Progenitor cell of endocrine pancreas (in vitro differentiated cells): ENCODE results near the gene B2M. TPM values are rescaled to one million over a fixed set of nuclear protein-coding genes. Genes with fewer than 3 reads are reported as not detected.

Source experiments
- DNase-seq: peaks from one replicate; pipeline ENCODE4 v3.0.0; 2021; ENCODE audit warnings: low spot score; ENCODE audit not compliant: unreplicated experiment
- H3K27ac Mint-ChIP-seq: 2 replicates; pipeline ENCODE4 v1.8.0; 2021; ENCODE audit warnings: mild to moderate bottlenecking, moderate library complexity, mixed read lengths
- H3K27me3 Mint-ChIP-seq: 2 replicates; pipeline ENCODE4 v1.8.0; 2021; ENCODE audit warnings: mixed read lengths
- H3K36me3 Mint-ChIP-seq: 2 replicates; pipeline ENCODE4 v1.8.0; 2022; ENCODE audit warnings: mixed read lengths; ENCODE audit not compliant: insufficient read depth
- H3K4me1 Mint-ChIP-seq: 2 replicates; pipeline ENCODE4 v1.8.0; 2021; ENCODE audit warnings: low read depth, mixed read lengths
- H3K4me3 Mint-ChIP-seq: 2 replicates; pipeline ENCODE4 v1.8.0; 2021; ENCODE audit warnings: low read depth, mild to moderate bottlenecking, moderate library complexity, mixed read lengths
- H3K9me3 Mint-ChIP-seq: 2 replicates; pipeline ENCODE4 v1.8.0; 2021; ENCODE audit warnings: low read depth, mixed read lengths
- total RNA-seq: library from RNA; stranded (reverse); gene quantifications from 2 replicates; pipeline ENCODE4 v1.2.1, GENCODE V29; 2021
- TF ChIP-seq, protein P1 (sequence below): fragments of 200-600 bp; sonication (generic); IDR thresholded peaks from one replicate; pipeline ENCODE4 v1.5.0; 2021; ENCODE audit warnings: antibody characterized with exemption, mild to moderate bottlenecking; ENCODE audit not compliant: unreplicated experiment

The B2M gene
- total RNA-seq, 1 donor from 2014 or later = 133 TPM

DNA sequence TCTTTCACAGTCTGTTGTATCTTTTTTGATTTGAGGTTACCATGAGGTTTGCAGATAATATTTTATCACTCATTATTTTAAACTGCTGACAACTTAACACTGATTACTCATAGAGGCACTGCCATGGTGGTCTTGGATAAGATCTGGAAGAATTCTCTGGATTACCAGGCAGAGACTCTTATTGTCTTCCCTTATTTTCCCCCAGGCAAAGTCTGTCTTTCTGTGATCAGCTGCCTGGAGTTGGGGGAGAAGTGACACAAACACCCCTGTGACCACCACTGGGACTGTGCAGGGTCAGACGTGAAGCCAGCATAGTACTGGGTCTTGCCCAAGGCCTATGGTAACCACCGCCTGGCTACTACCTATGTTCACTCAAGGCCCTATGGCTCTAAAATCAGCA is 4.9 kb upstream of the B2M start:
- no peak for DNase-seq
- H3K4me3 Mint-ChIP-seq = no peak overlapping the region
- peaks cover 22% of the 10 kb centered on the region for H3K9me3 Mint-ChIP-seq
- H3K27ac Mint-ChIP-seq = no peak overlapping the region
- H3K36me3 Mint-ChIP-seq = peaks cover 2% of the 10 kb centered on the region
- no peaks in the 10 kb centered on the region for H3K27me3 Mint-ChIP-seq
- TF ChIP-seq, protein P1, sequence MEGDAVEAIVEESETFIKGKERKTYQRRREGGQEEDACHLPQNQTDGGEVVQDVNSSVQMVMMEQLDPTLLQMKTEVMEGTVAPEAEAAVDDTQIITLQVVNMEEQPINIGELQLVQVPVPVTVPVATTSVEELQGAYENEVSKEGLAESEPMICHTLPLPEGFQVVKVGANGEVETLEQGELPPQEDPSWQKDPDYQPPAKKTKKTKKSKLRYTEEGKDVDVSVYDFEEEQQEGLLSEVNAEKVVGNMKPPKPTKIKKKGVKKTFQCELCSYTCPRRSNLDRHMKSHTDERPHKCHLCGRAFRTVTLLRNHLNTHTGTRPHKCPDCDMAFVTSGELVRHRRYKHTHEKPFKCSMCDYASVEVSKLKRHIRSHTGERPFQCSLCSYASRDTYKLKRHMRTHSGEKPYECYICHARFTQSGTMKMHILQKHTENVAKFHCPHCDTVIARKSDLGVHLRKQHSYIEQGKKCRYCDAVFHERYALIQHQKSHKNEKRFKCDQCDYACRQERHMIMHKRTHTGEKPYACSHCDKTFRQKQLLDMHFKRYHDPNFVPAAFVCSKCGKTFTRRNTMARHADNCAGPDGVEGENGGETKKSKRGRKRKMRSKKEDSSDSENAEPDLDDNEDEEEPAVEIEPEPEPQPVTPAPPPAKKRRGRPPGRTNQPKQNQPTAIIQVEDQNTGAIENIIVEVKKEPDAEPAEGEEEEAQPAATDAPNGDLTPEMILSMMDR = no peak
- peaks cover 1% of the 10 kb centered on the region for H3K4me1 Mint-ChIP-seq

DNA sequence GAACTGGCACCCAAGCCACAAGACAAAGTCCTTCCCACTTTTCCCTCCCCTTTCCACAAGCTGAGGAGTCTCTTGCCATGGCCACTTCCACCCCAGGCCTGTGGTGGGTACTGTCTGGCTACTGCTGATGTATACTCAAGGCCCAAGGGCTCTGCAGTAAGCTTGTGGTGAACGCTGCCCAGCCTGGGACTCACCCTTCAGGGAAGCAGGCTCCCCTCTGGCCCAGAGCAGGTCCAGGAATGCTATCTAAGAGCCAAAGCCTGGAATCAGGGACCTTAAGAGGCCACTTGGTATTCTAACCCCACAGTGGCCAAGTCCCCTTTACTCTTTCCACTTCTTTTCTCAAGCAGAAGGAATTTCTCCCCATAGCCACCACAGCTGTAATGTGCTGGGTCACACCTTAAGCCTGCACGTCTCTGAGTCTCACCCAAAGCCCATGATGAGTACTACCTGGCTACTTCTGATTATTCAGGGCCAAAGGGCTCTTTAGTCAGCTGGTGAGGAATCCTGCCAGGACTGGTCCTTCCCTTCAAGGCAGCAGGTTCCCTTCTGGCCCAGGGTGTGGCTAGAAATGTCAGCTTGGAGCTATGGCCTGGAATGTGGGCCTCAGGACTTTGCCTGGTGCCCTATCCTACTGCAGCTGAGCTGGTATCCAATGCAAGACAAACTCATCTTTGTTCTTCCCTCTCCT is 4.2 kb upstream of the B2M start:
- Mint-ChIP-seq H3K36me3 (peaks cover 2% of the 10 kb centered on the region), H3K4me1 (peaks cover 1% of the 10 kb centered on the region), H3K27ac (no peak overlapping the region), H3K27me3 (peaks cover under 1% of the 10 kb centered on the region), H3K4me3 (no peak overlapping the region), H3K9me3 (peaks cover 17% of the 10 kb centered on the region)
- no peak for DNase-seq
- TF ChIP-seq, protein P1 = no peak

DNA sequence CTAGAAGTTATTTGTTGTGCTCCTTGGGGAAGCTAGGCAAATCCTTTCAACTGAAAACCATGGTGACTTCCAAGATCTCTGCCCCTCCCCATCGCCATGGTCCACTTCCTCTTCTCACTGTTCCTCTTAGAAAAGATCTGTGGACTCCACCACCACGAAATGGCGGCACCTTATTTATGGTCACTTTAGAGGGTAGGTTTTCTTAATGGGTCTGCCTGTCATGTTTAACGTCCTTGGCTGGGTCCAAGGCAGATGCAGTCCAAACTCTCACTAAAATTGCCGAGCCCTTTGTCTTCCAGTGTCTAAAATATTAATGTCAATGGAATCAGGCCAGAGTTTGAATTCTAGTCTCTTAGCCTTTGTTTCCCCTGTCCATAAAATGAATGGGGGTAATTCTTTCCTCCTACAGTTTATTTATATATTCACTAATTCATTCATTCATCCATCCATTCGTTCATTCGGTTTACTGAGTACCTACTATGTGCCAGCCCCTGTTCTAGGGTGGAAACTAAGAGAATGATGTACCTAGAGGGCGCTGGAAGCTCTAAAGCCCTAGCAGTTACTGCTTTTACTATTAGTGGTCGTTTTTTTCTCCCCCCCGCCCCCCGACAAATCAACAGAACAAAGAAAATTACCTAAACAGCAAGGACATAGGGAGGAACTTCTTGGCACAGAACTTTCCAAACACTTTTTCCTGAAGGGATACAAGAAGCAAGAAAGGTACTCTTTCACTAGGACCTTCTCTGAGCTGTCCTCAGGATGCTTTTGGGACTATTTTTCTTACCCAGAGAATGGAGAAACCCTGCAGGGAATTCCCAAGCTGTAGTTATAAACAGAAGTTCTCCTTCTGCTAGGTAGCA is 851 bp upstream of the B2M start:
- no peaks in the 10 kb centered on the region for H3K9me3 Mint-ChIP-seq

DNA sequence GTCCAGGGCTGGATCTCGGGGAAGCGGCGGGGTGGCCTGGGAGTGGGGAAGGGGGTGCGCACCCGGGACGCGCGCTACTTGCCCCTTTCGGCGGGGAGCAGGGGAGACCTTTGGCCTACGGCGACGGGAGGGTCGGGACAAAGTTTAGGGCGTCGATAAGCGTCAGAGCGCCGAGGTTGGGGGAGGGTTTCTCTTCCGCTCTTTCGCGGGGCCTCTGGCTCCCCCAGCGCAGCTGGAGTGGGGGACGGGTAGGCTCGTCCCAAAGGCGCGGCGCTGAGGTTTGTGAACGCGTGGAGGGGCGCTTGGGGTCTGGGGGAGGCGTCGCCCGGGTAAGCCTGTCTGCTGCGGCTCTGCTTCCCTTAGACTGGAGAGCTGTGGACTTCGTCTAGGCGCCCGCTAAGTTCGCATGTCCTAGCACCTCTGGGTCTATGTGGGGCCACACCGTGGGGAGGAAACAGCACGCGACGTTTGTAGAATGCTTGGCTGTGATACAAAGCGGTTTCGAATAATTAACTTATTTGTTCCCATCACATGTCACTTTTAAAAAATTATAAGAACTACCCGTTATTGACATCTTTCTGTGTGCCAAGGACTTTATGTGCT is 527 bp downstream of the B2M start:
- TF ChIP-seq, protein P1 = no peak
- Mint-ChIP-seq H3K4me1 (peaks cover 4% of the 10 kb centered on the region), H3K27me3 (peaks cover 7% of the 10 kb centered on the region), H3K4me3 (peak overlapping the region; percentile 91), H3K36me3 (peaks cover 2% of the 10 kb centered on the region), H3K27ac (peak overlapping the region; percentile 99), H3K9me3 (no peaks in the 10 kb centered on the region)
- DNase-seq = no peak

More for the DNA sequence above, 851 bp upstream of the B2M start:
- TF ChIP-seq, protein P1 = peak; percentile 15
- Mint-ChIP-seq H3K4me3 (peak overlapping the region; percentile 91), H3K4me1 (peaks cover 4% of the 10 kb centered on the region), H3K27me3 (peaks cover 7% of the 10 kb centered on the region), H3K36me3 (no peaks in the 10 kb centered on the region), H3K27ac (peak overlapping the region; percentile 99)
- no peak for DNase-seq

DNA sequence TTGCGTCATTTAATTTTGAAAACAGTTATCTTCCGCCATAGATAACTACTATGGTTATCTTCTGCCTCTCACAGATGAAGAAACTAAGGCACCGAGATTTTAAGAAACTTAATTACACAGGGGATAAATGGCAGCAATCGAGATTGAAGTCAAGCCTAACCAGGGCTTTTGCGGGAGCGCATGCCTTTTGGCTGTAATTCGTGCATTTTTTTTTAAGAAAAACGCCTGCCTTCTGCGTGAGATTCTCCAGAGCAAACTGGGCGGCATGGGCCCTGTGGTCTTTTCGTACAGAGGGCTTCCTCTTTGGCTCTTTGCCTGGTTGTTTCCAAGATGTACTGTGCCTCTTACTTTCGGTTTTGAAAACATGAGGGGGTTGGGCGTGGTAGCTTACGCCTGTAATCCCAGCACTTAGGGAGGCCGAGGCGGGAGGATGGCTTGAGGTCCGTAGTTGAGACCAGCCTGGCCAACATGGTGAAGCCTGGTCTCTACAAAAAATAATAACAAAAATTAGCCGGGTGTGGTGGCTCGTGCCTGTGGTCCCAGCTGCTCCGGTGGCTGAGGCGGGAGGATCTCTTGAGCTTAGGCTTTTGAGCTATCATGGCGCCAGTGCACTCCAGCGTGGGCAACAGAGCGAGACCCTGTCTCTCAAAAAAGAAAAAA is 1.2 kb downstream of the B2M start:
- no peak for DNase-seq
- Mint-ChIP-seq H3K27me3 (peaks cover 7% of the 10 kb centered on the region), H3K9me3 (no peaks in the 10 kb centered on the region), H3K36me3 (peaks cover 4% of the 10 kb centered on the region), H3K4me3 (peak overlapping the region; percentile 91), H3K27ac (peak overlapping the region; percentile 99), H3K4me1 (peaks cover 4% of the 10 kb centered on the region)
- TF ChIP-seq, protein P1 = no peak
